Vagina (tissue), 2 donors: ENCODE results near the gene EVC. TPM values are rescaled to one million over a fixed set of nuclear protein-coding genes. Genes with fewer than 3 reads are reported as not detected.
"Not testable (repeated sequence)": the region's sequence is repeated elsewhere in the genome, so short reads cannot be mapped to it uniquely, and the experiment has no call there.

Experiments
- DNase-seq, 2 donors: peaks; one replicate each; pipeline ENCODE4 v3.0.0-alpha.2; 2017; ENCODE audit errors: extremely low spot score in 2 of 2
- H3K27ac ChIP-seq: fragments of 200-600 bp; sonication (generic); one replicate; pipeline ENCODE4 v1.5.1; 2019
- H3K27me3 ChIP-seq: fragments of 200-600 bp; sonication (generic); one replicate; pipeline ENCODE4 v1.5.1; 2019
- H3K36me3 ChIP-seq, 2 donors: fragments of 200-600 bp; sonication (generic); one replicate each; pipeline ENCODE4 v1.5.1; 2017 to 2019
- H3K4me1 ChIP-seq: fragments of 200-600 bp; sonication (generic); one replicate; pipeline ENCODE4 v1.5.1; 2019
- H3K4me3 ChIP-seq, 2 donors: fragments of 200-600 bp; sonication (generic); 1 replicate in 1 of 2; 2 replicates in 1 of 2; pipeline ENCODE4 v1.5.1; 2016 to 2019
- H3K9me3 ChIP-seq: fragments of 200-600 bp; sonication (generic); one replicate; pipeline ENCODE4 v1.5.1; 2019
- POLR2A ChIP-seq, 2 donors: fragments of 450-650 bp; IDR thresholded peaks; one replicate each; pipeline ENCODE4 v1.6.1; 2017; ENCODE audit warnings: antibody characterized with exemption in 2 of 2, mild to moderate bottlenecking in 2 of 2, moderate library complexity in 2 of 2
- POLR2AphosphoS5 ChIP-seq, 2 donors: sonication (generic); formaldehyde crosslinking; IDR thresholded peaks; one replicate each; pipeline ENCODE4 v1.9.0; 2017; ENCODE audit warnings: antibody characterized with exemption in 2 of 2, mild to moderate bottlenecking in 2 of 2, low read depth in 1 of 2; ENCODE audit not compliant: insufficient read depth in 1 of 2
- intact Hi-C: fragments of 100-400 bp; cut with DNase I; formaldehyde crosslinking; loops from one replicate; pipeline ENCODE4 v1.15.1; 2023
- total RNA-seq: library from RNA; depleted of rRNA; stranded (reverse); fragments of >200 nt; gene quantifications from one replicate; pipeline ENCODE4 v1.2.3, GENCODE V29; 2016
- TF ChIP-seq, protein P1 (sequence below), 3 experiments: fragments of 450-650 bp in 2 of 3; fragments of 200-600 bp in 1 of 3; sonication (generic) in 1 of 3; IDR thresholded peaks; one replicate each; pipeline ENCODE4 v1.5.1; 2017 to 2019; ENCODE audit warnings: antibody characterized with exemption in 3 of 3, mild to moderate bottlenecking in 2 of 3, moderate library complexity in 2 of 3

Gene EVC
- total RNA-seq, 1 donor from 2014 or later = 19.4 TPM

DNA sequence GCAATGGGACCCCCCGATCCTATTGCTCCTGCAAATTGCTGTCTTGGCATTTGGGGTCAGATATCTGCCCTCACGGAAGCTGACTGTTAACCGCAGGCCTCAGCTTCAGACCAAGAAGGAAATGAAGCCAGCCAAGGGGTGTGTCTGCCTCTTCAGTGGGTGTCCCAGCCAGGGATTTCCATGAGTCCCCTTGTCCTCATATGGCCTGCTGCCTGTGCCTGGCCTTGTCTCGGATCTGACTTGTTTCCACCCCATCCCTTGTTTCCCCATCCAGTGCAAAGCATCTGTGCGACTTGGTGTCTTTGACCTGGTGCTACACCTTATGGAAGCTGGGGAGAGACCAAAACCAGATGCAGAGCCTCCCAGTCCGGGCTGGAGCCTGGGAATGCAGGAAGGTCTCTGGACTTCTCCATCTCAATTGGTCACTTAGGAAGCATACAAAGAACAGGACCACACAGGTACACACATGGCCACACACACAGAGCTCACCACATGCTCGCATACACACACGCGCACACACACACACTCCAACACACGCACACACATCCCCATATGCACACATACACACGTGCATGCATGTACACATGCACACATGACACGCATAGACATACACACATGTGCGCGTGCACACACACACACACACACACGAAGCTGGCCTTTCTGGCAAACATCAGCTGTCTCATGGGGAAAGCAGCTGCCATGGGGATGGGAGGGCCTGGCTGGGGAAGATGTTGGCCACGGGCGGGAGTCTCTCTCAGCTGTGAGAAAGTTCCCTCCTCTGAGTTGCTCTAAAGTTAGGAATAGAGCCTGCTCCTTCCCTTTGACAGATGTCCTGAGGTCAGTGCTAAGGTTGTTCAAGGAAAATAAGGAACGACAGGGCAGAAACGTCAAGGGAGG lies 116.4 kb downstream of the EVC start:
- intact Hi-C loops = no loop called here

GRCh38 chr4:5828005-5828391 lies 117.0 kb downstream of the EVC start:
- Histone ChIP-seq H3K36me3 (peaks cover 0 to 3% of the 10 kb centered on the region in 2 donors), H3K9me3 (no peaks in the 10 kb centered on the region), H3K27me3 (no peaks in the 10 kb centered on the region), H3K27ac (no peak overlapping the region), H3K4me1 (no peaks in the 10 kb centered on the region), H3K4me3 (no peak overlapping the region)
- no peak for DNase-seq
- intact Hi-C loops = no loop called here
- TF ChIP-seq POLR2AphosphoS5 (IDR thresholded peaks at IDR 0.05; ENCODE audit: insufficient read depth in 1 of 2, low read depth in 1 of 2) (no peak), POLR2A (IDR thresholded peaks at IDR 0.05) (no peak)
- TF ChIP-seq, protein P1, sequence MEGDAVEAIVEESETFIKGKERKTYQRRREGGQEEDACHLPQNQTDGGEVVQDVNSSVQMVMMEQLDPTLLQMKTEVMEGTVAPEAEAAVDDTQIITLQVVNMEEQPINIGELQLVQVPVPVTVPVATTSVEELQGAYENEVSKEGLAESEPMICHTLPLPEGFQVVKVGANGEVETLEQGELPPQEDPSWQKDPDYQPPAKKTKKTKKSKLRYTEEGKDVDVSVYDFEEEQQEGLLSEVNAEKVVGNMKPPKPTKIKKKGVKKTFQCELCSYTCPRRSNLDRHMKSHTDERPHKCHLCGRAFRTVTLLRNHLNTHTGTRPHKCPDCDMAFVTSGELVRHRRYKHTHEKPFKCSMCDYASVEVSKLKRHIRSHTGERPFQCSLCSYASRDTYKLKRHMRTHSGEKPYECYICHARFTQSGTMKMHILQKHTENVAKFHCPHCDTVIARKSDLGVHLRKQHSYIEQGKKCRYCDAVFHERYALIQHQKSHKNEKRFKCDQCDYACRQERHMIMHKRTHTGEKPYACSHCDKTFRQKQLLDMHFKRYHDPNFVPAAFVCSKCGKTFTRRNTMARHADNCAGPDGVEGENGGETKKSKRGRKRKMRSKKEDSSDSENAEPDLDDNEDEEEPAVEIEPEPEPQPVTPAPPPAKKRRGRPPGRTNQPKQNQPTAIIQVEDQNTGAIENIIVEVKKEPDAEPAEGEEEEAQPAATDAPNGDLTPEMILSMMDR (IDR thresholded peaks at IDR 0.05) = no peak

More for the DNA sequence above, 116.4 kb downstream of the EVC start:
- no peaks in the 10 kb centered on the region for H3K4me1 ChIP-seq
- no peaks in the 10 kb centered on the region for H3K9me3 ChIP-seq
- TF ChIP-seq POLR2AphosphoS5 (IDR thresholded peaks at IDR 0.05; ENCODE audit: insufficient read depth in 1 of 2, low read depth in 1 of 2) (no peak), POLR2A (IDR thresholded peaks at IDR 0.05) (no peak)
- TF ChIP-seq, protein P1 (IDR thresholded peaks at IDR 0.05) = no peak
- no peak overlapping the region for H3K4me3 ChIP-seq
- no peak for DNase-seq
- H3K27me3 ChIP-seq = no peaks in the 10 kb centered on the region
- H3K27ac ChIP-seq = no peak overlapping the region
- H3K36me3 ChIP-seq = peaks cover 0 to 7% of the 10 kb centered on the region in 2 donors

DNA sequence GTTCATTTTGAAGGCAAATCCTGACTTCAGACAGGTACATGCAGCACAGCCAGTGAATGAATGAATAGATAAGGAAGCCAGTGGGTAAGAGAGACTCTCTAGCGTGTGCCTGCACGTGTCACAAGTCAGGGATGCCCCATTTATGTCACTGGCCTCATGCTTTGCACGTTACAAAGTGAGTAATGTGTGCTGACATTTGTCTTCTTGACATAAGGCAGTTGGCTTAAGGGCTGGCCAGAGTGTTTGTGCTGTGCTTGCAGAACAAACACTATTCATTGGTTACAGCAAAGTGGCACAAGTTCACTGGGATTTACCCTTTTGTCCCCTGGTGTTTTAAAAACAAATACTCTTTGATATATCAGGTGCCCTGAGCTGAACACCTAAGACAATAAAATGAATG lies 125.9 kb downstream of the EVC start:
- Histone ChIP-seq H3K36me3 (no peaks in the 10 kb centered on the region), H3K27ac (no peak overlapping the region), H3K27me3 (no peaks in the 10 kb centered on the region), H3K4me3 (no peak overlapping the region), H3K9me3 (no peaks in the 10 kb centered on the region), H3K4me1 (peaks cover 7% of the 10 kb centered on the region)
- no peak for DNase-seq
- TF ChIP-seq POLR2A (IDR thresholded peaks at IDR 0.05) = no peak
- TF ChIP-seq, protein P1 (IDR thresholded peaks at IDR 0.05) = no peak
- TF ChIP-seq POLR2AphosphoS5 (IDR thresholded peaks at IDR 0.05; ENCODE audit: insufficient read depth in 1 of 2, low read depth in 1 of 2) = no peak
- intact Hi-C loops = no loop called here

DNA sequence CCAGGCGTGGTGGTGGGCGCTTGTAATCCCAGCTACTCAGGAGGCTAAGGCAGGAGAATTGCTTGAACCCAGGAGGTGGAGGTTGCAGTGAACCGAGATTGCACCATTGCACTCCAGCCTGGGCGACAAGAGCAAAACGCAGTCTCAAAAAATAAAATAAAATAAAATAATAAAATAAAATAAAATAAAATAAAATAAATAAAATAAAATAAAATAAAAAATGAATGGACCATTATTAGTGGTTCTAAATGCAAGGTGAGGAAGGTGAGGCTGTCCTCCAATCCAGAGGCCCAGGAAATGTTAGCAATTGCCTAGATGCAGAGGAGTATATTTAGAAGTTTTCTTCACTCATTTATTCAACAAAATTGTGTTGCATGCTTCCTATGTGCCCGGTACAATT lies 126.5 kb downstream of the EVC start:
- H3K4me1 ChIP-seq, H3K4me3 ChIP-seq, H3K36me3 ChIP-seq, H3K27ac ChIP-seq, H3K27me3 ChIP-seq, intact Hi-C loops, DNase-seq, H3K9me3 ChIP-seq: not testable (repeated sequence)

DNA sequence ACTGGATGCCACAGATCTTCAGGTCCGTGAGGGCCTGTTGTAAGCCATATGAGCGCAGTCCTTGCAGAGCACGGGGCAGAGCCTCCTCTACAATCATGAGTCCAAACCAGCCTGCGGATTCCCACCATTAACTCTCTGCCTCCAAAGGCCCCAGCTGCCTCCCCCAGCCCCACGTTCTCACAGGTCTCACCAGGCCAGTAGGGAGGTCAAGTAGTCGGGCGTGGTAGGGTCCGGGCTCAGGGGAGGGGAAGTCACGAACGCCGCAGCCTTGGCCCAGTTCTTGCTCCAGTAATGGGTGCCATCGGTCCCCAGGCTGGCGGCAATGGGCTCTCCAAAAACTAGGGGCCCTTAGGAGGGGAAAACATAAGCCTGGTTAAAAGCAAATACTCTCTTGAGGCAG lies 128.3 kb downstream of the EVC start:
- TF ChIP-seq, protein P1 (IDR thresholded peaks at IDR 0.05) = no peak
- no peak for TF ChIP-seq POLR2A (IDR thresholded peaks at IDR 0.05)
- no peak for TF ChIP-seq POLR2AphosphoS5 (IDR thresholded peaks at IDR 0.05; ENCODE audit: insufficient read depth in 1 of 2, low read depth in 1 of 2)
- peaks cover 7% of the 10 kb centered on the region for H3K4me1 ChIP-seq
- no peaks in the 10 kb centered on the region for H3K9me3 ChIP-seq
- intact Hi-C loops = no loop called here
- H3K27ac ChIP-seq = peak overlapping the region; percentile 35
- DNase-seq = no peak
- no peaks in the 10 kb centered on the region for H3K27me3 ChIP-seq
- no peak overlapping the region for H3K4me3 ChIP-seq
- H3K36me3 ChIP-seq = no peaks in the 10 kb centered on the region
